ENCODE measurements around the gene STK38.

STK38 gene

GRCh38 chr6:36563237-36563927 lies 16.1 kb upstream of the STK38 start:
- FAIRE-seq, result no peak

DNA sequence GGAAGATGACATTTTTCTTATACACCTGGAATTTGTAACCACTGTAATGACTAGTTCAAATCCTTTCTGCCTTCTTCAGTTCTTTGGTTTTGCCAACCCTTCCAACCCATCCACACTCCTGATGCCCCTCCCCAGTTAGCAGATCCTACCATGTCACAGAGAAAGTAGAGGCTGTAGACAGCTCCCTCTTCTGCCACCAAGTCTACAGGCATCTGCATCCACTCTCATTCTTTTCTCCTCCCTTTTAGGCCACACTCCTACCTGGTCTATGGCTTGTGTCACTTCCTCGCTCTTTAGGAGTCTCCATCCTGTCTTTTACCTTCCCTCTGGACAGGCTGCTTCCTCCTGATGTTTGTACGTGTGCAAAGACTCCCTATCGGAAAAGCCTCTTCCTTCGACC lies 13.5 kb upstream of the STK38 start:
- FAIRE-seq, result no peak

DNA sequence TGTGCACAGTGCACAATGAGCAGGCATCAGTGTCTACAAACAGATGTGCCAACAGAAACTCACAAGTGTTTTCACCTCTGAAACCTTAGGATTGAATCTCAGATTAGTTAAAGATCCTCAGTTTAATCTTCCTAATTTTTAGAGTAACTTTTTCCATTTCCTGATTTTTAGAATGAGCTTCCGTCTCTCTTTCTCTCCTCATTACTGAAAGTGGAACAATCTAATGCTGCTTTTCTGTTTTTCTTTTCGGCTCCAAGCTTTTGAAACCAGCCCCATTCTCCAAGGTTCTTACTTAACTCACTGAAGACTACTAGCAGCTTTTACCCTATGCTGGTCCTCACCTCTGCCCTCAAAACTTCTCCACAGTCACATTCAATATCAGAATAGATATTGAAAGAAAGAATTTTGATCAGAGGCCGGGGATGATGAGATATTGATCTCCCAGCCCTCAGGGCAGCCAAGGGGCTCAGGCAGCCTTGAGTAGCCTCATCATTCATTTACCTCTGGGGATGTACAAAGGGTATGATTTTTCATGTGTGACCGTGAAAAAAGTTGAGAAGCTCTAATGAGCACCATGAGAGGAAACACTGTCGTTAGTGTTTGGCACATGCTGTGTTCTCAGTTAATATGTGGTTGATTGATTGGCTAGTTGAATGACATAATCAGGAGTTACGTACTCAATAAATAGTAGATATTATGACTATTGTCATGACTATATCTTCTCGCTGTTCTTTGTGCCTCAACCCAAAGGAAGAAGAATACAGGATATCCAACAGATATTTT lies 11.9 kb upstream of the STK38 start:
- FAIRE-seq, result no peak

DNA sequence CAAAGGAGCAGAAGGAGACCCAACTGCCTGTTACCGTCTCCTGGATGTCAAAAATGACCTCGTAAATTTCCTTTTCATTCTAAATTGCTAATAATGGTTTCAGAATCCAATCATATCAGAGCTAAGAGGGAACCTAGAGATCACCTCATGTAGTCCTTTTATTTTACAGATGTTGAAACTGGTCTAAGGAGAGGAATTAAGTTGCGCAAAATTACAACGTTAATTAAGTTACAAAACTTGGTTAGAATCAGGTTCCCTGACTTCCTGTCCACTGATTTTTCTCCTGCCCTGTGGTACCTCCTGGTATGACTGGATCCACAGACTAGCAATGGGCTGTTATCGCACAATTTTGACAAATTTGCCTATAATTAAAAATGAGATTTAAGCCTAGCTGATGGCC lies 9.0 kb upstream of the STK38 start:
- no peak for FAIRE-seq

DNA sequence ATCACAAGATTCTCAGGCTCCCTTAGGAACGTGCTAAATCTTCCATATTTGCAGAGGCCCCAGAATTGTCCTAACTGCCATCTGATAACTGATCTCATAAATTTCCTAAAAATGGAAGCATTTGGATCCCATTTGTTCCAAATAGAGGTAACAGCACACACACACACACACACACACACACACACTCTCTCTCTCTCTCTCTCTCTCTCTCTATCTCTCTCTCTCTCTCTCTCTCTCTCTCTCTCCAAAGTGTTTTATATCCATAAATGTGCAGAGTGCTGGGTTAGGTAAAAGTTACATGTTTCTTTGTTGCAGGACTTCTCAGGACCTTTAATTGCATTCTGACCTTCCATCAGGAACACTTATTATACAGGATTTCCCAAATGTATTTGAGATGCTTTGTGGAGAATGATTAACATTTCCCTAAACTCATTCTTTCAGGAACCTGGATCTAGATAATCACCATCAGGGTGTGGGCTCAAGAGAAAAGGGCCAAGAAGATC lies 8.5 kb upstream of the STK38 start:
- no peak for FAIRE-seq

DNA sequence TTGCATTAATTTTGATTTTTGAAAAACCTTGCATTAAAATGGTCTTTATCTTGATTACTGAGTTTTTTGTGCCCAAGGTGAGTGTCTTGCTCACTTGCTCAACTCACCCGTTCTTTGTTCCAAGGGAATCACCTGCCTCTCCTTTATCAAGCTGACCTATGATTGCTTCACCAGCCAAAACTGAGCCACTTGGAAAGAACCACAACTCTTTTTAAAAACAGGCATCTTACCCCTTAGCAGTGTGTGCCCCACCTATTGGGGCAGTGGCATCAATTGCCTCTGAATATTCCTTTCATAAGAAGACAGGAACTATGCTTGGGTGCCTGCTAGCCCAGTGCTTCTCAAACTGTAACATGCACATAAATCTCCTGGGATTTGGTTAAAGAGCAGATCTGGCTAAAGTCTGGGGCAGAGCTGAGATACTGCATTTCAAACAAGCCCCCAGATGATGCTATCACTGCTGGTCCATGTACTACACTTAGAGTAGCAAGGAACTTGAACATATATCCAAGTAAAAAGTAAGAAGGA lies 3.3 kb upstream of the STK38 start:
- no peak for FAIRE-seq

DNA sequence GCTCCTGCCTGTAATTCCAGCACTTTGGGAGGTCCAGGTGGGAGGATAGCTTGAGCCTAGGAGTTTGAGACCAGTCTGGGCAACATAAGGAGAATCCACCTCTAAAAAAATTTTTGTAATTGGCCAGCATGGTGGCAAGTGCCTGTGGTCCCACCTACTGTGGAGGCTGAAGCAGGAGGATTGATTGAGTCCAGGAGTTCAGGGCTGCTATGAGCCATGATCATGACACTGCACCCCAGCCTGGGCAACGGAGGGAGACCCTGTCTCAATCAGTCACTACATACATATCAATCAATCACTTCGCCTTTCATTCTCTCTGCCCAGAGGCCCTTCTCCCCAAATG lies 1.1 kb upstream of the STK38 start:
- no peak for FAIRE-seq

- no peak for FAIRE-seq
Measured at GRCh38 chr6:36547646-36548400, 544 bp upstream of the STK38 start.

- no peak for FAIRE-seq
Measured at GRCh38 chr6:36546308-36546919, 865 bp downstream of the STK38 start.

- FAIRE-seq, result no peak
Measured at GRCh38 chr6:36545767-36546307, 1.4 kb downstream of the STK38 start.

DNA sequence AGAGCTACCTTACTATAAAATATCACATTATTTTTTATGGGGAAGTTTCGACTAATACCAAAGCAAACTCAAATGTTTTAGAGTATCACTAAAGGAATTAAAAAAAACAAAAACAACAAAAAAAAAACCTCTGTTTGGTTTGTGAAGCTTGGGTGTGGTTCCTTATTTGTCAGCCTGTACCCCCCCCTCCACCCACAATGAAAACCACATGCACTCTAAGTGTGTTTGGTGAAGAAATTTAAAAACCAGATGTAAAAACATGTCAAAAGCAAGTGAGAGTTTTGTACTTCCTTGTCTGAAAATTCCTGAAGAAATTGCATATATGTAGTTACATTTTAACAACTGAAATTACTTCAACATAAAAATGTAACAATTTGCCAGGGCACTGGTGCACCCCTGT lies 3.1 kb downstream of the STK38 start:
- no peak for FAIRE-seq

- FAIRE-seq, result no peak
Measured at GRCh38 chr6:36542041-36542440, 5.2 kb downstream of the STK38 start.

DNA sequence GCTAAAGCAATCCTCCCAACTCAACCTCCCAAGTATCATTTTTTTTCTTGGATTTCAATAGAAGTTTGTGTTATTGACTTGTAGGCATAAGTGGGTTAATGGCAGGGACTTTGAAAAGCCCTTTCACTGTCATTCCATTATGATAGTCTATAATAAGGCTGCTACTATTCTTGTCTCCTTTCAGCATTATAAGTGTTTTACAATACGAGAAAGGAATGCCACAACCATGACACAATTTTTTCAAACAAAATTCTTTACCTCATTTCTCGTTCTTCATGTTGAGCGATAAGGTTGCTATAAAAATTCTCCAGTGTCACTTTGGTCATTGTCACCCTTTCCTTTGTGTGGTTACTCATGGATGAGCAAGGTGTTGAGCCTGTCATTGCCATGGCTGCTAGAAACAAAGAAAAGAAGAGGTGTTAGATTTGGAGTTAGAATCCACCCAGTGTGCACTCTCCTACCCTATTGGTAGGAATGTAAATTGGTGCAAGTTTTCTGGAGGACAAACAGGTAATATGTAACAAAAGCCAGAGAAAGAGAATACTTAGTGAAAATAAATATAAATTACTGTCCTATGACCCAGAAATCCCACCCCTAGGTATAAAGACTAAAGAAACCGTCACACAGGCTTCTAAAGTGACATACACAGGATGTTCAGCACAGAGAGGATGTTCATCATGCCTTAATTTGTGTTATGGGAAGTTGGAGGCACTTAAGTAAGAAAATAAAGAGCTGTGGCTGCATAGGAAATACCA lies 7.3 kb downstream of the STK38 start:
- no peak for FAIRE-seq

DNA sequence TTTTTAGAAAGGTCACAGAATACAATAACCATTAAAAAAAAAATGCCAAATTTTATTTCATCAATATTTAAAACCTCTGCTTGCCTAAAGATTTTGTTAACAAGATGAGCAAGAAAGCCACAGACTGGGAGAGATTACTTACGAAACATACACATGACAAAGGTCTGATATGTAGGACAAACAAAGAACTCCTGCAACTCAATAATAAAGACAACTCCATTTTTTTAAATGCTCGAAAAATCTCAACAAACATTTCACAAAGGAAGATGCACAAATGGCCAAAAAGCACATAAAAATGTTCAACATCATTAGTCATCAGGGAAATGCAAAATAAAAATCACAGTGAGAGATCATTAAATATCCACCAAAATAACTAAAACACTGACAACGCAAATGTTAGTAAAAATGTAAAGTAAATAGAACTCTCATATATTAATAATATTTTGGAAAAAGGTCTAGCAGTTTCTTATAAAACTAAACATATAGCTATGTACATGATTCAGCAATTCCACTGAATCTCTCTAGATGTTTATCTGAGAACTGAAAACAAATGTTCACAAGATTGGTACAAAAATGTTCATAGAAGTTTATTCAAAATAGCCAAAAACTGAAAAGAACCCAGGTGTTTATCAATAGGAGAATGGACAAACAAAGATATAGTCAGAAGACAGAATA lies 10.3 kb downstream of the STK38 start:
- FAIRE-seq, result no peak

- no peak for FAIRE-seq
Measured at GRCh38 chr6:36533321-36533720, 14.0 kb downstream of the STK38 start.

DNA sequence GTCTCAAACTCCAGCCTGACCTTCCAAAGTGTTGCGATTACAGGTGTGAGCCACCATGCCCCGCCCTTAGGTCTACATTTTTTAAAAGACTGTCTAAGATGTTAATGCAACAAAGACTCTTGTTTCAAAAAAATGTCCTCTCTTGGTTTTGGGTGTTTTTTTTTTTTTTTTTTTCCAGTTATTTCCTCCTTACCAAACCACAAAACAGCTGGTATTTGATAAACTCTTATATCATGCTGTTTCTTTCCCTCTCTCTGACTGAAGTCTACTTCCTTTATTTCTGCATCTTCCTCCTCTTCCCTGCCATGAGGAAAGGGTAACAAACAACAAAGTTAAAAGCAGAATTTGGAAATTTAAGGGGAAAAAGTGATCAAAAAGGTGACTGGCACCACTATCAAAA lies 21.2 kb downstream of the STK38 start:
- FAIRE-seq, result no peak

DNA sequence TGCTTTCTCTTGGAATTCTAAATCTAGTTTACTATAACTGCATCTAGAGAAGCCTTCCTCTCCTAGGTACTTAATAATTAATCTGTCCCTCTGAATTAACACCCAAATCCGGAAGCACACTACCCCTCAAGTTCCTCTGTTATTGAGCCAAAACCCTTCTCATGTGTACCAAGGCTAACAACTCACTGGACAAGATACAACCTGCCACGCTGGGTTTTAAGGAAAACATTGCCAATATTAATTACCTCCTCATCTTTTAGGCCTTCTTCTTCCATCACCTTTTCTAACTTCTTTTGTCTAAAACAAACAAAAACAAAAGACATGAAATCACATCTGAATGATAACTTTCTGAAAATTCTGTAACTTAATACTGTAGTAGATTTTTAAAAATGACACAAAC lies 21.9 kb downstream of the STK38 start:
- FAIRE-seq, result no peak

- no peak for FAIRE-seq
Measured at GRCh38 chr6:36524871-36525270, 22.4 kb downstream of the STK38 start.

DNA sequence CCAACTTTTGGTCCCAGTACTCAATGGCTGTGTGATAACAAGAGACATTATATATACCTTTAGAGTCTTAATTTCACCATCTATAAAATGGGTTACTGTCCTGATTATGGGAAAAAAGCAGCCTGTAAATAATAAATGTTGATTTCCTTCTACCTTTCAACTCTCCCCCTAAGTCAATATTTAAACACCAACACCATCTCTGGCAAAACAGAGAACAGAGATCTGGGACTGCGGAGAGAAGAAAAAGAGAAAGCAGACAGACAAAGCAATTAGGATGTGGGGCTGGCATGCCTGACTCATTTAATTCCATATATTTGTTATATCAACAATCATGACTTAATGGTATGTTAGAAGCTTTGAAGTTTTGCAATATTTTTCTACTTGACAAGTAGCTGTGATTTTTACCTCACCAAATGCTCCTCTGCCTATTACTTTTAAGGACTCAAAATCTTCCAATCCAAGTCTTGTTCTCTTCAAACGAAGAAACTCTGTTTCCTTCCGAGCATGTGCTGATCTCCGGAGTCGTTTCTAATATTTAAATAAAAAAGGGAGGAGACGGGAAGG lies 23.3 kb downstream of the STK38 start:
- FAIRE-seq, result no peak

DNA sequence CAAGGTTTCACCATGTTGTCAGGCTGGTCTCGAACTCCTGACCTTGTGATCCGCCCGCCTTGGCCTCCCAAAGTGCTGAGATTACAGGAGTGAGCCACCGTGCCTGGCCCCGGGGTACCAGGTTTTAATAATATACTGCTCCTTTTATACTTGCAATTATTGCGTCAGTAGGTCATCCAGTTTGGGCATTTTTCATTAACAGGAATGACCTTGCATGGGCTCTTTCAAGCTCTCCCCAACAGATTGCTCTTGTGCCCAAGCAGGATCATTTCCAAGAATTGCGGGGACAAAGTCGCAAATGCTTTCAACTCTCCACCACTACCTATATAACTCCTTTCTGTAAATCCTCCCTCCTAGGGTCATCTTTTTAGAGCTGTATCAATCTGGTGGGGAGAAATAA lies 23.8 kb downstream of the STK38 start:
- FAIRE-seq, result no peak

GRCh38 chr6:36519352-36519751 lies 27.9 kb downstream of the STK38 start:
- no peak for FAIRE-seq

All from G401.6 (cell line).